ENCODE data around the gene AQP5.

The AQP5 gene

DNA sequence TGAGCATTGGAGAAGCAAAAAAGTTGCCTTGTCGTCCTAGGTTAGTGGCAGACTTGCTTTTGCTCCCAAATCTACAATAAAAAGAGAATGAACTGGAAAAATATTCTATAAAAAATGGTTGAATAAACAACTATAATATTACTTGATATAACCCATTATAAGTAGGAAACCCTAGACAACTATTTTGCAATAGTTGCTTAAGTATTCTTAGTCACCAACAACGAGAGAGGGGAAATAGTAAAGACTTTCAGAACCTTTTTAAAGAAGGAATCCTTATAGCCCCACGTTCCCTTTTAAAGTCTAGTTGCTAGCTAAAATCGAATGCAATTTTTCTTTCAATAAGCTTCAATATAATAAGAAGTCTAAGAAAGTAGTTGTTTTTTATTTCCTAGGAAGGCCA, 28.6 kb downstream of the AQP5 start:
- Mint-ChIP-seq H3K9me3 (no peaks in the 10 kb centered on the region), H3K27ac (no peak overlapping the region), H3K4me3 (no peak overlapping the region), H3K27me3 (no peaks in the 10 kb centered on the region), H3K4me1 (peaks cover 10% of the 10 kb centered on the region)
- DNase-seq (no peak), ATAC-seq (no peak)

GRCh38 chr12:49998453-49998852, 36.8 kb downstream of the AQP5 start:
- DNase-seq (no peak), ATAC-seq (no peak)
- H3K27ac Mint-ChIP-seq, result no peak overlapping the region
- no peak overlapping the region for H3K4me3 Mint-ChIP-seq
- no peaks in the 10 kb centered on the region for H3K4me1 Mint-ChIP-seq
- no peaks in the 10 kb centered on the region for H3K9me3 Mint-ChIP-seq
- H3K27me3 Mint-ChIP-seq, result no peaks in the 10 kb centered on the region

DNA sequence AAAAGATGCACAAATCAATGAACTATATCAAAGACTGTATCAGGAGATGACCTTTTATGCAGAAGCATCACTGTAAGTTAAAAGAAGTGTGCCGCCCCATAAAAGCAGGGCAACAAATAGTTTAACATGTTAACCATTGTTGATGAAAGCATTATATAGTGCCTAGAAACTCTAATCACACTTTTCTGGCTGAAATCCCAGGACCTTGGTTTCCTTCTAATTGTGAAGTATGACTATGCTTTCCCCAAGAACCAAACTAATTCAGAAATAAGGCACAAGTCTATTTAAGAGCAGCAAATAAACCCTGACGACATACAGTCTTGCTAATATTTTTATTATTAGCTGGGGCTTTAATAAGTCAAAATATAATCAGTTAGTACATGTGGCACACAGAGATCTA, 41.9 kb downstream of the AQP5 start:
- Mint-ChIP-seq H3K27ac (no peak overlapping the region), H3K9me3 (no peaks in the 10 kb centered on the region), H3K4me1 (no peaks in the 10 kb centered on the region), H3K27me3 (no peaks in the 10 kb centered on the region), H3K4me3 (no peak overlapping the region)
- no peak for ATAC-seq
- no peak for DNase-seq

DNA sequence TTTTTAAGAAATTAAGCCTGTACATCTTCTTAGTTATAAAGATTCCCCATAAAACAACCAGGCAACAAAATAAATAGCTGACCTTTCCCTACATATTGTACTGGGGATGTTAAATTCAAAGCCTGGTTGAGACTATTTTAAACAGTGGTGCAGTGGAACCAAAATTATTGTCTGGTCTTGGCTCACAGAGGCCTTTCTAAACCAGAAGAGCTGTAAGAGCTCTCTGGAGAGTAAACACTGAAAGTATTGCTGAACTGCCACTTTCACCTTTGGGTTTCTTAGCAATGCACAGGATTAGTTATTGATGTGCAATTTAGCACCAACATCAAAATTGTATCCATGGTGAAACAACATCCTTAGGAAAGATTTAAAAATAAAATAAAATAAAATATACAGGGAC, 43.0 kb downstream of the AQP5 start:
- no peaks in the 10 kb centered on the region for H3K9me3 Mint-ChIP-seq
- no peak overlapping the region for H3K27ac Mint-ChIP-seq
- H3K4me1 Mint-ChIP-seq, result no peaks in the 10 kb centered on the region
- ATAC-seq, result no peak
- no peak for DNase-seq
- no peaks in the 10 kb centered on the region for H3K27me3 Mint-ChIP-seq
- no peak overlapping the region for H3K4me3 Mint-ChIP-seq

DNA sequence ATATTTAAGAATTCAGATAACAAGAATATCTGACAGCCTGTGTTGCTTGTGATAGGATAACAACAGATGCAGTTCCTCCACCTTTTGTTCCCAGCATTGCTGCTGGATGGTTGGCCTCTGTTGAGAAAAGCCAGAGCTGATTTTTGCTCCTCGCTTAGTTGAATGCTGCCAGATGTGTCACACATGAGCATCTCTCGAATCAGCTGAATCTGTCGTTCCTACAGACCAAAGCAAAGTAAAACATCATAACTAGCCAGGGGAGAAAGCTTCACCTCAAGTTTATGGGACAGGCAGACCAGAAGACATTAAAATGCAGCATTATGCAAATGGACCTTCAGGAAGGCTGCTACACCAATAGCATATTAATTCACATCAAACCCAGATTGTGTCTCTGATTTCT, 43.5 kb downstream of the AQP5 start:
- Mint-ChIP-seq H3K27ac (no peak overlapping the region), H3K9me3 (no peaks in the 10 kb centered on the region), H3K27me3 (no peaks in the 10 kb centered on the region), H3K4me1 (no peaks in the 10 kb centered on the region), H3K4me3 (no peak overlapping the region)
- no peak for ATAC-seq
- DNase-seq, result no peak

- H3K9me3 Mint-ChIP-seq, result no peaks in the 10 kb centered on the region
- H3K4me3 Mint-ChIP-seq, result no peak overlapping the region
- no peaks in the 10 kb centered on the region for H3K27me3 Mint-ChIP-seq
- no peak overlapping the region for H3K27ac Mint-ChIP-seq
- no peaks in the 10 kb centered on the region for H3K4me1 Mint-ChIP-seq
- DNase-seq (no peak), ATAC-seq (no peak)
Measured at GRCh38 chr12:50006280-50006679, 44.6 kb downstream of the AQP5 start.

DNA sequence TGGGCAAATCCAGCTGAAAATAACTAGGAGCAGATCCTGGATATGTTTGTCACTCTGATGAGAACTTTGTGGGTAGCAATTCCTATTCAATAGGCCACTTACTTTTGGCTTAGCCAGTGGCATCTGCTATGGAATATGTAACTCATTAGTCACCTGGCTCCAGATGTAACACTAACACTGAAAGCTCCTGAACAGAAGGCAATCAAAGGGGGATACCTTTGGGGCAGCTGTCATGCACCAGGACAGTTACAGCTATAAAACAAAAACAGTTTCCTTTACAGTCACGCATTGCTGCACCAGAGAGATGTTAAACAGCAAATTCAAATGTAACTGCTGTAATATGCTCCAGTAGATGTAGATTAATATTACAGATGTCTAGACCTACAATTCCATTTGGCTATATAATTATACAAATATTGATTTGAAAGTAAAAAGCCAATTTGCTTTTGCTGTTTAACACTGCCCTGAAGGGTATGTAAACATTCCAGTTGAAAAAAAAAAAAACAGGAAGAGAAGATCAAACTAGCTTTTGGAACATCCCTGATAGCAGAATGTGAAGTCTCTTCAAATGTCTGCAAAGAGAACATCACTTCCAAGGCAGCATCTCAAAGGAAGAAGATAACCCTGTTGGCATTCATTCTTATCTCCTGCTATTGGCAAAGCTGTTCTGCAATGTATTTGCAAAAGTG, 45.2 kb downstream of the AQP5 start:
- Mint-ChIP-seq H3K27ac (peak overlapping the region in 1 of 2 donors; percentile 9), H3K27me3 (no peaks in the 10 kb centered on the region), H3K4me3 (no peak overlapping the region), H3K4me1 (no peaks in the 10 kb centered on the region), H3K9me3 (no peaks in the 10 kb centered on the region)
- DNase-seq (no peak), ATAC-seq (no peak)

DNA sequence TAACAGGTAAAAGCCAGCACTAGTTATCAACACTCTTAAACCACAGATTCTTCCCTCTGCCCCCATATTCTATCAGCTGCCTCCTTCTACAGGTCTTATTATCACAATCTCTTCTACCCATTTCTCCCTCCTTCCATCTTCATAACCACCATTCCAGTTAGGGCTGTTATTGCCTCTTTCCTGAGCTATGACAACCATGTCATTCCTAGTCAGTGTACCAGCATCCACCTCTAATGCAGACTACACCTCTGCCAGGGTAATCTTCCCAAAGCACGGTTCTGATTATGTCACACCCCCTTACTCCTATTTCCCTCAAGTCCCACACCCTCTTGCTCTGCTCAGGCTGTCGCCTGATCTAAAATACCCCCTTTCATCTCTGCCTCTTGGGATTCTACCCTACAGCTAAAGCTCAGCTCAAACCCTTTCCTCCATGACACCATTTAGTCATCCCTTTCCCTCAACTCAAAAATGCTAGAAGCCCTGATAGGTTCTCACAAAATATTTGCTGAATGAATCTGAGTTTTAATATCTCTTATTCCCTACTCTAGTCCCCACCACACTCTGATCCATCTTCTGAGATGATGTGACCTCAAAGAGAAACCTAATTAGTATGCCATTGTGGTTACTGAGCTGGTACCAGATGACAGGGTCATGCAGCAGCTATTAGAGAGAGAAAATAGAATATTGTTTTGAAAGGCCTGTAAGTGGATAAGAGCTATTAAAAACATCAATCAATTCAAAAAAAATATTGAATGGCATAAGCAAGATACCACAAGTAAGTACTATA, 51.9 kb downstream of the AQP5 start:
- no peak overlapping the region for H3K27ac Mint-ChIP-seq
- peaks cover 7% of the 10 kb centered on the region for H3K4me1 Mint-ChIP-seq
- peak; percentile 77 for ATAC-seq
- H3K27me3 Mint-ChIP-seq, result no peaks in the 10 kb centered on the region
- no peak overlapping the region for H3K4me3 Mint-ChIP-seq
- H3K9me3 Mint-ChIP-seq, result no peaks in the 10 kb centered on the region
- no peak for DNase-seq

DNA sequence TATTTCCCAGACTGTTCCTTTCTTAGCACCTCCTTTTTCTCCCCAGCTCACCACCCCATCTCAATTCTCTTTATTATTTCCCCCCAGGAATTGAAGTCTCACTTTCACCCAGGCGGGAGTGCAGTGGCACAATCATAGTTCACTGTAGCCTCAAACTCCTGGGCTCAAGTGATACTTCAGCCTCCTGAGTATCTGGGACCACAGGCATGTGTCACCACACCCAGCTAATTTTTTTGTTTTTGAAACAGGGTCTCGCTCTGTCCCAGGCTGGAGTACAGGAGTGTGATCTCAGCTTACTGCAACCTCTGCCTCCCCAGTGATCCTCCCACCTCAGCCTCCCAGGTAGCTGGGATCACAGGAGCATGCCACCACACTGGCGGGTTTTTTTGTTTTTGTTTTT, 52.7 kb downstream of the AQP5 start:
- Mint-ChIP-seq H3K4me1 (peaks cover 12% of the 10 kb centered on the region), H3K27ac (no peak overlapping the region), H3K4me3 (no peak overlapping the region), H3K27me3 (no peaks in the 10 kb centered on the region), H3K9me3 (no peaks in the 10 kb centered on the region)
- ATAC-seq (no peak), DNase-seq (no peak)
